ENCODE data around the gene PSG3.
"Not testable (repeated sequence)": the region's sequence is repeated elsewhere in the genome, so short reads cannot be mapped to it uniquely, and the experiment has no call there.

Gene PSG3

DNA sequence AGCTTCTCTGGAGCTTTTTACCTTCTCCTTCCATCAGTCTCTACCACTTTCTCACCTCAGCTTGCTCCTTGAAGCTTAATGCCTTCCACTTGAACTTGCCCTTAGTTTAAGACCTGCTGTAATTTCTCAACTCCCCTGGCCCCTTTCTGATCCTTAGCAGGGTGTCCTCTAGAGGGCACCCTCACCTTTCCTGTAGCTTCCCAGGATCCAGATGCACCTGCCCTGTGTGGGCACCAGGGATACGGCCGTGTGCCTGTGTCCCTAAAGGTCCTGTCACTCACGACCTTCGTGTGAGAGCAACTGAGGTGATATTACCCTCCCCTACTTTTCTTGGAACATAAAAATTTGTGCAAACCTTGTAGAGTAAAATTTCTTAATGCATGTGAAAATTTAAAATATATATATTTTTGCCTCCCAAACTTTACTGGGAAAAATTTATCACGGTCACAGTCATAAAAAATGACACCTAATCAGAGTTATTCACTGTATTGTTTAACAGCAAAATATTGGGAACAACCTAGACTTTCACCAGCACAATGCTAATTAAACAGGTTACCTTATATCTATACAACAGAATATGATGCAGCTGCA lies 46.4 kb downstream of the PSG3 start:
- DNase-seq, result peak; percentile 63

DNA sequence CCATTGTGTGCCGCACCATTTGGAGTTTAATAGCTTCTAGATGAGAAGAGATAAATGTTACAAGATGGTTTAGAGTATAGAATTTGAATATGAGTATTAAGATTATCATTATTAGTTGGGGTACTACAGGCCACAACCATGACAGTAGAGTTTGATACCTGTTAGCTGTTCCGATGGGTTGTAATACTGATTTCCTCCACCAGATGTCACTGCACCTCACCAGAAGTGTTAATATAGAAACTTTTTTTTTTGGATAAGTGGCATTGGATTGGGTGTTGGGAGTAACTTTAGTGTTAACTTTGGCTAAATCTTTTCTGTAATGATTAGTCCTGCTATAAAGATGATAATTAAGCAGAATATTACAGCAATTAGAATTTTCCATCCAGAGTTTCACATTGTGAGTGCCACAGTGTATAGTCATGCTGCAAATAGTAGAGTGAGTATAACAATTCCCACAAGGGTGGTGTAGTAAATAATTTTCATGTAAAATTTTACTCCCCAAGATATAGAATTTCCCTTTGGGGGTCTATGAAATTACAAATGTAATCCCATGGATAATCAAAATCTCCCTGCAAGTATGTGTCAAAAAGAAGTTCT lies 56.3 kb downstream of the PSG3 start:
- DNase-seq, result peak; percentile 5

DNA sequence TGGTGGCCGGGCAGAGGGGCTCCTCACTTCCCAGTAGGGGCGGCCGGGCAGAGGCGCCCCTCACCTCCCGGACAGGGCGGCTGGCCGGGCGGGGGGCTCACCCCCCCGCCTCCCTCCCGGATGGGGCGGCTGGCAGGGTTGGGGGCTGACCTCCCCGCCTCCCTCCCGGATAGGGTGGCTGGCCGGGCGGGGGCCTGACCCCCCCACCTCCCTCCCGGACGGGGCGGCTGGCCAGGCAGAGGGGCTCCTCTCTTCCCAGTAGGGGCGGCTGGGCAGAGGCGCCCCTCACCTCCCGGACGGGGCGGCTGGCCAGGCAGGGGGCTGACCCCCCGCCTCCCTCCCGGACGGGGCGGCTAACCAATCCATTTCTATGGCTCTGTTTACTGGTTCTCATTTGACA lies 64.0 kb downstream of the PSG3 start:
- not testable (repeated sequence) for DNase-seq

DNA sequence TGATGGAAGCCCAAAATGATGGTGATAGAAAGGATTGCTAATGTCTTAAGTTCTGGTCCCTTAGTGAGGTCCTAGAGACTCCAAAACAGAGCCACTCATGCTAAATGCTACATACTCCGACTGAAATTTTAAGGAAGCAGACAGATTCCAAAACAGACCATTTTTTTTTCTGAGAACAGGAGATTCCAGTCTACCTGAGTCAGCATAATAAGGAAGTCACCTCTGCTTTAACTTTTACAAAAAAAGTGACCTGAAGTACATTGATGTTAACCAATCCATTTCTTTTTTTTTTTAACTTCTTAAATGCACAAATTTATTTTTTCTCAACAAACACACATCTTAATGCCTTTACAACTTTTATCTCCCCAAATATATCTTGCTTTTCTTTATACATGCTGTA lies 65.7 kb downstream of the PSG3 start:
- not testable (repeated sequence) for DNase-seq

All from NCI-H748 treated with DMSO at 0.1 percent for 48 hours (cell line).